DOHH2 (cell line): ENCODE data around the gene EN1.

Source experiments
- EZH2phosphoT487 ChIP-seq: fragments of 200-600 bp; sonication (generic); IDR thresholded peaks from 2 replicates; pipeline ENCODE4 v1.6.1; 2017; ENCODE audit warnings: borderline replicate concordance, mild to moderate bottlenecking, antibody characterized with exemption, low read length, moderate library complexity, mixed read lengths
- TF ChIP-seq, protein P1 (sequence below): fragments of 200-600 bp; sonication (generic); IDR thresholded peaks from one replicate; pipeline ENCODE4 v1.5.1; 2014; ENCODE audit warnings: antibody characterized with exemption, mild to moderate bottlenecking, low read depth, low read length; ENCODE audit not compliant: poor library complexity, severe bottlenecking

DNA sequence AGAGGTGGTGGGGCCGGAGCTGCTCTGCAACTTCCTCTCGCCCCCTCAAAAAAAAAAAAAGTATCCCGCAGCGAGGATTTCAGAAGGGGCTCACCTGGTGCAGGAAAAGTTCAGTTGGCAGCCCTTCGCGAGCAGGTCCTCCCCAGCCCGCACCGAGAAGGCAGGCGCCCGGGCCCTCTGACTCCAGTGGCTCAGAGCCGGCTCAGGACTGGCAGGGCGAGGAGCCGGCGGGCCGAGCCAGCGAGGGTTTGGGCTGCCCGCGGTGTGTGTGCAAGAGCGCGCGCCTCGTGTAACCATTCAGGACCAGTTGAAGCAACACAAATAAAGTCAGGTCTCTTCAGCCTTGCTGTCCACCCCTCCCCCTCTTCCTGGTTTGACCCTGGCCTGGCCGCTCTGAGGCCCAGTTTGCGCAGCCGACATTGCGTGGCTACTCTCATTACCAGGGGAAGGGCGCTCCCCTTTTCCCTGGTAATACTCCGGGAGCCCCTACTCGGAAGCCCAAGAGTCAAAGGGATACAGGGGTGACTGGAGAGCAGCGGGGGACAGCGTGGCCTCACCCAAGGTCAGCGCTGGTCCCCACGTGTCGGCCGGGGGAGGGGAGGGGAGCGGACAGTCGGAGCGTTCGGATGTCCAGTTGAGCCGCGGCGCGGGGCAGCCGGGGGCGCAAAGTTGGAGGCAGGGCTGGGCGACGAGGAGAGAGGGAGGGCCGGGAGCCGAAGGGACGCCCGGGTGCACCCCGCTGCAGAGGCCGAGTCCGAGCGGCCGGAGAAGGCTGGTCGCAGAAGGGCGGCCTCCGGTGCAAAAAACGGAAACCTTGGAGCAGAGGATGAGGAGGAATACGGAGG is 12.3 kb downstream of the EN1 start:
- TF ChIP-seq, protein P1, sequence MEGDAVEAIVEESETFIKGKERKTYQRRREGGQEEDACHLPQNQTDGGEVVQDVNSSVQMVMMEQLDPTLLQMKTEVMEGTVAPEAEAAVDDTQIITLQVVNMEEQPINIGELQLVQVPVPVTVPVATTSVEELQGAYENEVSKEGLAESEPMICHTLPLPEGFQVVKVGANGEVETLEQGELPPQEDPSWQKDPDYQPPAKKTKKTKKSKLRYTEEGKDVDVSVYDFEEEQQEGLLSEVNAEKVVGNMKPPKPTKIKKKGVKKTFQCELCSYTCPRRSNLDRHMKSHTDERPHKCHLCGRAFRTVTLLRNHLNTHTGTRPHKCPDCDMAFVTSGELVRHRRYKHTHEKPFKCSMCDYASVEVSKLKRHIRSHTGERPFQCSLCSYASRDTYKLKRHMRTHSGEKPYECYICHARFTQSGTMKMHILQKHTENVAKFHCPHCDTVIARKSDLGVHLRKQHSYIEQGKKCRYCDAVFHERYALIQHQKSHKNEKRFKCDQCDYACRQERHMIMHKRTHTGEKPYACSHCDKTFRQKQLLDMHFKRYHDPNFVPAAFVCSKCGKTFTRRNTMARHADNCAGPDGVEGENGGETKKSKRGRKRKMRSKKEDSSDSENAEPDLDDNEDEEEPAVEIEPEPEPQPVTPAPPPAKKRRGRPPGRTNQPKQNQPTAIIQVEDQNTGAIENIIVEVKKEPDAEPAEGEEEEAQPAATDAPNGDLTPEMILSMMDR, result no peak
- TF ChIP-seq EZH2phosphoT487, result no peak
